ENCODE data around the gene FAM181A. TPM values are rescaled to one million over a fixed set of nuclear protein-coding genes. Genes with fewer than 3 reads are reported as not detected.

The FAM181A gene
- total RNA-seq, 1 experiment from 2014 or later, result not detected

DNA sequence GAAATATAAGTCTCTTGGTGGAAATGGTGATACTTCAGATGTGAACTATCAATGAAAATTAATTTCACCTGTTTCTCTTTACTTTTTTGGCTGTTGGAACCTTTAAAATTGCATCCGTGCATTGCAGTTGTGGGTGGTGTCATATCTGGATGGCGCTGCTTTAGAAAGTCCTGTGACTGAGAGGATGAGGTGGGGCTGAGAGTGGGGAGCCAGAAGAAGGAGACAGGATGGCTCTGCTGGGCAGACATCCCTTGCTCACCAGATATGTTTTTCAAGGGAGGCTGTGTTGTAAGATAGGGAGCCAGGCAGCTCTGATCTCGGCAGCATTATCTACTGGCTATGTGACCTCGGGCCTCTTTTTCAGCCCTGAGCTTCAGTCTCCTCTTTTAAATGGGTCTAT lies 36.5 kb downstream of the FAM181A start:
- POLR2A ChIA-PET, result no interaction called here
- Histone ChIP-seq H3K4me3 (ENCODE audit: low read depth in 2 of 2, low read length in 2 of 2) (no peak overlapping the region), H3K27ac (ENCODE audit: low read length) (no peak overlapping the region), H3K27me3 (ENCODE audit: control insufficient read depth, insufficient read depth, low read length) (no peaks in the 10 kb centered on the region), H3K36me3 (ENCODE audit: control insufficient read depth, insufficient read depth, low read length) (no peaks in the 10 kb centered on the region), H3K9me3 (ENCODE audit: control insufficient read depth, insufficient read depth, low read depth, low read length) (no peaks in the 10 kb centered on the region), H3K4me1 (ENCODE audit: control insufficient read depth, insufficient read depth, low read length) (peaks cover 27% of the 10 kb centered on the region)
- CTCF ChIA-PET, result no interaction called here
- in situ Hi-C loops (cut with HindIII; ENCODE audit: low pct_unique_long_range_greater_than_20kb, low sequenced_read_pairs) (no loop called here), intact Hi-C loops (cut with micrococcal nuclease; ENCODE audit: unreplicated experiment) (no loop called here)
- TF ChIP-seq SIN3A (IDR thresholded peaks at IDR 0.05; ENCODE audit: borderline replicate concordance, insufficient read depth, low read depth, low read length), result no peak
- TF ChIP-seq, protein P1, sequence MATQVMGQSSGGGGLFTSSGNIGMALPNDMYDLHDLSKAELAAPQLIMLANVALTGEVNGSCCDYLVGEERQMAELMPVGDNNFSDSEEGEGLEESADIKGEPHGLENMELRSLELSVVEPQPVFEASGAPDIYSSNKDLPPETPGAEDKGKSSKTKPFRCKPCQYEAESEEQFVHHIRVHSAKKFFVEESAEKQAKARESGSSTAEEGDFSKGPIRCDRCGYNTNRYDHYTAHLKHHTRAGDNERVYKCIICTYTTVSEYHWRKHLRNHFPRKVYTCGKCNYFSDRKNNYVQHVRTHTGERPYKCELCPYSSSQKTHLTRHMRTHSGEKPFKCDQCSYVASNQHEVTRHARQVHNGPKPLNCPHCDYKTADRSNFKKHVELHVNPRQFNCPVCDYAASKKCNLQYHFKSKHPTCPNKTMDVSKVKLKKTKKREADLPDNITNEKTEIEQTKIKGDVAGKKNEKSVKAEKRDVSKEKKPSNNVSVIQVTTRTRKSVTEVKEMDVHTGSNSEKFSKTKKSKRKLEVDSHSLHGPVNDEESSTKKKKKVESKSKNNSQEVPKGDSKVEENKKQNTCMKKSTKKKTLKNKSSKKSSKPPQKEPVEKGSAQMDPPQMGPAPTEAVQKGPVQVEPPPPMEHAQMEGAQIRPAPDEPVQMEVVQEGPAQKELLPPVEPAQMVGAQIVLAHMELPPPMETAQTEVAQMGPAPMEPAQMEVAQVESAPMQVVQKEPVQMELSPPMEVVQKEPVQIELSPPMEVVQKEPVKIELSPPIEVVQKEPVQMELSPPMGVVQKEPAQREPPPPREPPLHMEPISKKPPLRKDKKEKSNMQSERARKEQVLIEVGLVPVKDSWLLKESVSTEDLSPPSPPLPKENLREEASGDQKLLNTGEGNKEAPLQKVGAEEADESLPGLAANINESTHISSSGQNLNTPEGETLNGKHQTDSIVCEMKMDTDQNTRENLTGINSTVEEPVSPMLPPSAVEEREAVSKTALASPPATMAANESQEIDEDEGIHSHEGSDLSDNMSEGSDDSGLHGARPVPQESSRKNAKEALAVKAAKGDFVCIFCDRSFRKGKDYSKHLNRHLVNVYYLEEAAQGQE (IDR thresholded peaks at IDR 0.05; ENCODE audit: insufficient read depth in 1 of 2, low read depth in 2 of 2, low read length in 1 of 2), result no peak
- no peak for TF ChIP-seq TCF7L2 (IDR thresholded peaks at IDR 0.05; ENCODE audit: low read depth, low read length)
- TF ChIP-seq, protein P2, sequence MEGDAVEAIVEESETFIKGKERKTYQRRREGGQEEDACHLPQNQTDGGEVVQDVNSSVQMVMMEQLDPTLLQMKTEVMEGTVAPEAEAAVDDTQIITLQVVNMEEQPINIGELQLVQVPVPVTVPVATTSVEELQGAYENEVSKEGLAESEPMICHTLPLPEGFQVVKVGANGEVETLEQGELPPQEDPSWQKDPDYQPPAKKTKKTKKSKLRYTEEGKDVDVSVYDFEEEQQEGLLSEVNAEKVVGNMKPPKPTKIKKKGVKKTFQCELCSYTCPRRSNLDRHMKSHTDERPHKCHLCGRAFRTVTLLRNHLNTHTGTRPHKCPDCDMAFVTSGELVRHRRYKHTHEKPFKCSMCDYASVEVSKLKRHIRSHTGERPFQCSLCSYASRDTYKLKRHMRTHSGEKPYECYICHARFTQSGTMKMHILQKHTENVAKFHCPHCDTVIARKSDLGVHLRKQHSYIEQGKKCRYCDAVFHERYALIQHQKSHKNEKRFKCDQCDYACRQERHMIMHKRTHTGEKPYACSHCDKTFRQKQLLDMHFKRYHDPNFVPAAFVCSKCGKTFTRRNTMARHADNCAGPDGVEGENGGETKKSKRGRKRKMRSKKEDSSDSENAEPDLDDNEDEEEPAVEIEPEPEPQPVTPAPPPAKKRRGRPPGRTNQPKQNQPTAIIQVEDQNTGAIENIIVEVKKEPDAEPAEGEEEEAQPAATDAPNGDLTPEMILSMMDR (IDR thresholded peaks at IDR 0.05), result no peak
- TF ChIP-seq POLR2AphosphoS5 (IDR thresholded peaks at IDR 0.05; ENCODE audit: low read depth, low read length), result no peak
- DNase-seq (ENCODE audit: low read depth, low spot score) (no peak), ATAC-seq (no peak)
- no TSS peak for BruUV-seq (replicated peaks)

DNA sequence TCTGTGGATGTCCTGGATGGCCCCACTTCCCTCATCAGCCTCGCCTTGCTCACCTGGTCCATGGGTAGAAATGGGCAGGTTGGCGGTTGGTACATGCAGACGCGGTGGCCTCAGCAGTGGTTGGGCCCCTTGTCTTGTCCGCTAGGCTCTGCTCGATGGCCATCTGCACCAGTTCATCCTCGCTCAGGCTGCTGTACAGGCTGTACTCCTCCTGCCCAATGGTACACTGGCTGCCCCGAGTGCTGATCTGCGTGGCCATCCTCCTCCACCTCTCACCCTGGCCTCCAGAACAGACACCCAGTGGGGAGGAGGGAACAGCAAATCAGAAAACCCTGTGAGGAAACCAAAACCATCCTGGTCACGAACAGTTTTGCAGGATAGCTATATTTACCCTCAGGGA lies 37.1 kb downstream of the FAM181A start:
- CTCF ChIA-PET, result interaction anchor here (0.6 kb wide), 1 partner anchor 21 kb away, joined by 3 read pairs; no protein-coding TSS in a partner anchor
- ATAC-seq (no peak), DNase-seq (ENCODE audit: low read depth, low spot score) (no peak)
- POLR2A ChIA-PET, result no interaction called here
- TF ChIP-seq, protein P1 (IDR thresholded peaks at IDR 0.05; ENCODE audit: insufficient read depth in 1 of 2, low read depth in 2 of 2, low read length in 1 of 2), result no peak
- TF ChIP-seq, protein P2 (IDR thresholded peaks at IDR 0.05), result no peak
- no peak for TF ChIP-seq SIN3A (IDR thresholded peaks at IDR 0.05; ENCODE audit: borderline replicate concordance, insufficient read depth, low read depth, low read length)
- TF ChIP-seq TCF7L2 (IDR thresholded peaks at IDR 0.05; ENCODE audit: low read depth, low read length), result no peak
- no peak for TF ChIP-seq POLR2AphosphoS5 (IDR thresholded peaks at IDR 0.05; ENCODE audit: low read depth, low read length)
- H3K4me3 ChIP-seq (ENCODE audit: low read depth in 2 of 2, low read length in 2 of 2), result no peak overlapping the region
- intact Hi-C loops (cut with micrococcal nuclease; ENCODE audit: unreplicated experiment), result no loop called here
- H3K9me3 ChIP-seq (ENCODE audit: control insufficient read depth, insufficient read depth, low read depth, low read length), result no peaks in the 10 kb centered on the region
- no peaks in the 10 kb centered on the region for H3K27me3 ChIP-seq (ENCODE audit: control insufficient read depth, insufficient read depth, low read length)
- in situ Hi-C loops (cut with HindIII; ENCODE audit: low pct_unique_long_range_greater_than_20kb, low sequenced_read_pairs), result no loop called here
- H3K4me1 ChIP-seq (ENCODE audit: control insufficient read depth, insufficient read depth, low read length), result peaks cover 21% of the 10 kb centered on the region
- no TSS peak for BruUV-seq (replicated peaks)
- no peak overlapping the region for H3K27ac ChIP-seq (ENCODE audit: low read length)
- no peaks in the 10 kb centered on the region for H3K36me3 ChIP-seq (ENCODE audit: control insufficient read depth, insufficient read depth, low read length)

All from Panc1 (cell line).